ENCODE data around the gene JOSD2. TPM values are rescaled to one million over a fixed set of nuclear protein-coding genes. Genes with fewer than 3 reads are reported as not detected.
"Not testable (repeated sequence)": the region's sequence is repeated elsewhere in the genome, so short reads cannot be mapped to it uniquely, and the experiment has no call there.

The JOSD2 gene
- total RNA-seq, 2 experiments from 2014 or later, result 17.2 to 17.9 TPM

DNA sequence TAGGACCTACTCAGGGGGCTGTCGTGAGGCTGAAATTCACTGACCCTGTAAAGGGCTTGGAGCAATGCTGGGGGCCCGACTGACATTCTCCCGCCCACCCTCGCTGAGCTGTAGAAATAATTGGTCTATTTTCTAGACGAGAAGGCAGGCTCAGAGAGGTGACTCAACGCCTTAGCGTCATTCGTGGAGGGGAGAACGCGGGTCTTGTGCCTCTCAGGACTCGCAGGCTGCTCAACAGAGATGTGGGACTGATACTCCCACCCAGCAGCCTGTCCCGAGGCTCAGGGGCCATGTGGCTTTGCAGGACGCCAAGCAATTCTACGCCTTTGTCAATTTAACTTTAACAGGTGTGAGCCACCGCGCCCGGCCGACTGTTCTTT lies 26.3 kb upstream of the JOSD2 start:
- DNase-seq, result no peak
- no peak overlapping the region for H3K27ac Mint-ChIP-seq
- intact Hi-C loops (cut with micrococcal nuclease), result loop anchor here (1.0 kb wide), 3 partner anchors 19 to 385 kb away; no protein-coding TSS in a partner anchor
- peaks cover 5% of the 10 kb centered on the region for H3K4me1 Mint-ChIP-seq (ENCODE audit: low read depth)
- CTCF ChIA-PET, result interaction anchor here (0.6 to 5.0 kb wide), 11 partner anchors 12 to 403 kb away, joined by 3 to 44 read pairs (median 4); no protein-coding TSS in a partner anchor
- H3K27me3 Mint-ChIP-seq (ENCODE audit: low read depth), result peaks cover 19% of the 10 kb centered on the region
- peaks cover 11% of the 10 kb centered on the region for H3K9me3 Mint-ChIP-seq
- no peak overlapping the region for H3K4me3 Mint-ChIP-seq
- H3K36me3 Mint-ChIP-seq (ENCODE audit: low read depth), result peaks cover 2% of the 10 kb centered on the region

DNA sequence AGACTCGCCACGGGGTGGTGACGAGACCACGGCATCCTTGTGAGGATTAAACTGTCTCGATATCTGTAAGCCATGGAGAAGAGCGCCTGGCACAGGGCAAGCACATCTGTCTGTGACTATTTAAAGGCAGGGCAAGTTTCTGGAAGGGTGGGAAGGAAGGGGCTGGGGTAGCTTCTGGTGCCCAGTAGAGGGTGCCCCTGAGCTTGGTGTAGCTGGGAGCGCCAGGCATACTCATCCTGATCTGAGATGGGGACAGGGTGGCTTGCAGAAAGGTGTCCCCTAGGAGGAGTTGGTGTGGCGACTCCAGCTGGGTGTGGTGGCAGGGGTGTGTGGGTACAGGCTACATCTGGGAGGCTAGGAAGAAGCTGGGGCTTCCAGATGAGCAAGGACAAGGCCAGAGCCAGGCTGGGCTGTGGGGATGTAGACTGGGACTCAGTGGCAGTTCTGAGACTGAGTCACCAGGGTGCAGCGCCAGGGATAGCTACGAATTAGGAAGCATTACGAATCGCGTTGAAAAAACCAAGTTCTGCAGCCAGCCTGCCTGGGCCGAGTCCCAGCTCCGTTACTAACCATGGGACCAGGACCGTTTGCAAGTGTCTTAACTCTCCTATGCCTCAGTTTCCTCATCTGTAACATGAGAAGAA lies 25.8 kb upstream of the JOSD2 start:
- Mint-ChIP-seq H3K27me3 (ENCODE audit: low read depth) (peaks cover 21% of the 10 kb centered on the region), H3K27ac (no peak overlapping the region), H3K4me3 (no peak overlapping the region), H3K36me3 (ENCODE audit: low read depth) (peaks cover 2% of the 10 kb centered on the region), H3K4me1 (ENCODE audit: low read depth) (peaks cover 5% of the 10 kb centered on the region), H3K9me3 (peaks cover 11% of the 10 kb centered on the region)
- CTCF ChIA-PET, result interaction anchor here (0.6 to 5.0 kb wide), 6 partner anchors 20 to 404 kb away, joined by 3 to 44 read pairs (median 4); no protein-coding TSS in a partner anchor
- intact Hi-C loops (cut with micrococcal nuclease), result loop anchor here (1.0 kb wide), 3 partner anchors 20 to 386 kb away; no protein-coding TSS in a partner anchor
- no peak for DNase-seq

DNA sequence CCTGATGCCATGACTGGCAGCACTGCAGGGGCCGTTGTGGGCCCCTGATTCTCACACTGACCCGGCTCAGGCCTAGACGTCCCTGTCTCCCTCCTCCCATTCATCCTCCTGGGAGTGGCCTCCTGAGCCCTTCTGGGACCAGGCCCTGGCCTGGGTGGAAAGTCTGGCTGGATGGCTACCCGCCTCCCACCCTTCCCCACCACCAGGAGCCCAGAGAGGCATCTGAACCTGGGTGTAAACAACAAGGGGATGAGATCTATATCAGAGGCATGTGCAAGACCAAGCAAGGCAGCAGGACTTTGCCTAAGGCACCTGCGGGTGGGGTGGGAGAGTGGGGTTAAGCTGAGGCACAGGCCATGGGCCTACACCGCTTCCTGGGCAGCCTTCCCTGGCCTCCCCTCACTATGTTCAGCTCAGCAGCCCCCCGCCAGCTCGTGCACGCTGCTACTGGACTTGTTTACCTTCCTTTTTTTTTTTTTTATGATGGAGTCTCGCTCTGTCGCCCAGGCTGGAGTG lies 24.7 kb upstream of the JOSD2 start:
- H3K27ac Mint-ChIP-seq, result no peak overlapping the region
- H3K27me3 Mint-ChIP-seq (ENCODE audit: low read depth), result peaks cover 23% of the 10 kb centered on the region
- intact Hi-C loops (cut with micrococcal nuclease), result no loop called here
- peaks cover 2% of the 10 kb centered on the region for H3K36me3 Mint-ChIP-seq (ENCODE audit: low read depth)
- peaks cover 5% of the 10 kb centered on the region for H3K4me1 Mint-ChIP-seq (ENCODE audit: low read depth)
- CTCF ChIA-PET, result no interaction called here
- no peak overlapping the region for H3K4me3 Mint-ChIP-seq
- DNase-seq, result no peak
- H3K9me3 Mint-ChIP-seq, result peaks cover 11% of the 10 kb centered on the region

DNA sequence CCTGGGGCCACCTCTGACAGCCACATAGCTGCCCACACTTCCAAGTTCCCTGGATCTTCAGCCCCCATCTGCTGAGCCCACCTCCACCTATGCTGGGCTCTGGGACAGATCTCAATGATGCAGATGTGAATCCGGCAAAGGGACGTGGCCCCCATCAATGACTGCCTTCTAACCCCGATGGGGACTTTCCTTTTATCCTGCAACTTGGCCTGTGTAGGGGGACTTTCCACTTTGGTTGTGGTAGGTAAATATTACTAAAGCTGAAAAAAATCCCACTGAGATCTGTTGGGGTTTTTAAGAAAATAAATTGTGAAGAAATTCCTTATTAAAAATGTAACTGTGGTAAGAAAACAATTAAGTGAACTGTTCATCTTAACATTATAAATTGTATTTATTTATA lies 23.5 kb upstream of the JOSD2 start:
- H3K9me3 Mint-ChIP-seq, result peaks cover 11% of the 10 kb centered on the region
- peaks cover 2% of the 10 kb centered on the region for H3K36me3 Mint-ChIP-seq (ENCODE audit: low read depth)
- CTCF ChIA-PET, result interaction anchor here (0.6 kb wide), 1 partner anchor 47 kb away, joined by 3 read pairs; no protein-coding TSS in a partner anchor
- intact Hi-C loops (cut with micrococcal nuclease), result no loop called here
- DNase-seq, result no peak
- H3K4me1 Mint-ChIP-seq (ENCODE audit: low read depth), result peaks cover 5% of the 10 kb centered on the region
- no peak overlapping the region for H3K27ac Mint-ChIP-seq
- peaks cover 28% of the 10 kb centered on the region for H3K27me3 Mint-ChIP-seq (ENCODE audit: low read depth)
- H3K4me3 Mint-ChIP-seq, result no peak overlapping the region

DNA sequence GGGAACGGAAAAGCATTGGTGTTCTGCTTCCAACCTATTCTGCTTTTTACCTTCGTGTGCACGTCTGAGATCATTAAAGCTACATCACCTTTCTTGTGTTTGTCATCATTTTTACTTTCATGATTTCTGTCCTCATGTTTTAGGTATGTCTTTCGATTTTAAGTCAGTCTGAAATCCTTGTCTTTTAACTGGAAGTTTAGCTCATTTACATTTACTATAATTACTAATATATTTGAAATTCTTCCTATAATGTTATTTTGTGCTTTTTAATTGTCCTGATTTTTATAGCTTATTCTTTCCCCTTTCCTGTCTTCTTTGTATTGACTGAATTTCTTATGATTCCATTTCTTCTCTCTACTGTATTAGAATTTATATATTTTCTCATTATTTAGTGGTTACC lies 22.0 kb upstream of the JOSD2 start:
- intact Hi-C loops (cut with micrococcal nuclease), result no loop called here
- DNase-seq, result no peak
- H3K4me3 Mint-ChIP-seq, result no peak overlapping the region
- peaks cover 11% of the 10 kb centered on the region for H3K9me3 Mint-ChIP-seq
- peaks cover 5% of the 10 kb centered on the region for H3K4me1 Mint-ChIP-seq (ENCODE audit: low read depth)
- H3K36me3 Mint-ChIP-seq (ENCODE audit: low read depth), result peaks cover 2% of the 10 kb centered on the region
- H3K27me3 Mint-ChIP-seq (ENCODE audit: low read depth), result peaks cover 29% of the 10 kb centered on the region
- CTCF ChIA-PET, result interaction anchor here (0.6 to 1.2 kb wide), 2 partner anchors 21 to 389 kb away, joined by 3 to 4 read pairs; no protein-coding TSS in a partner anchor
- no peak overlapping the region for H3K27ac Mint-ChIP-seq

DNA sequence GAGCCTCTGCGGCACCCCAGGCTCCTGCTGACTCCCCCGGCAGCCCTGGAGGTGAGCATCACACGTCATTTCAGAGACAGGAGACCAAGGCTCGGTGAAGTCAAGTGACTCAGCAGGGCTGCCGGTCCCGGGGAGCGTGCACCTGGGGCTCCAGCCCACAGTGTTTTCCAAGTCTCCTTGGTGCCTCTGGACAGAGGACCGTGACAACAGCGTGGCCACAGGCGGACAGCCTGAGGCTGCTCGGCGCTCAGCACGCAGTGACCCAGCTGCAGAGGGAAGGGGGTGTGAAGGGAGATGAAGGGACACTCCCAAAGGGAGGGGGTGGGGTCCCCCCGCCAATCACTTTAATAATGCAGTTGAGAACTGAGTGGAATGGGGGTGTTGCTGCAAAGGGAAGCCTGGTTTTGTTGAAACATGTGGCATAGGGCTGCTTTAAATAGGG lies 20.2 kb upstream of the JOSD2 start:
- Mint-ChIP-seq H3K4me1 (ENCODE audit: low read depth) (no peaks in the 10 kb centered on the region), H3K27me3 (ENCODE audit: low read depth) (peaks cover 24% of the 10 kb centered on the region), H3K36me3 (ENCODE audit: low read depth) (peaks cover 2% of the 10 kb centered on the region), H3K9me3 (peaks cover 11% of the 10 kb centered on the region), H3K27ac (no peak overlapping the region), H3K4me3 (no peak overlapping the region)
- CTCF ChIA-PET, result no interaction called here
- no peak for DNase-seq
- intact Hi-C loops (cut with micrococcal nuclease), result no loop called here

DNA sequence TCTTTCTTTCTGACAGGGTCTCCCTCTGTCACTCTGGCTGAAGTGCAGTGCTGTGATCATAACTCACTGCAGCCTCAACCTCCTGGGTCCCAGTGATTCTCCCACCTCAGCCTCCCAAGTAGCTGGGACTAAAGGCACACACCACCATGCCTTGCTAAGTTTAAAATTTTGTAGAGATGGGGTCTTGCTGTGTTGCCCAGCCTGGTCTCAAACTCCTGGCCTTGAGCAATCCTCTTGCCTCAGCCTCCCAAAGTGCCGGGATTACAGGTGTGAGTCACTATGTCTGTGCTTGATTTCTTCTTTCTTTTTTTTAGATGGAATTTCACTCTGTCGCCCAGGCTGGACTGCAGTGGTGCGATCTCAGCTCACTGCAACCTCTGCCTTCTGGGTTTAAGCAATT lies 17.1 kb upstream of the JOSD2 start:
- H3K4me3 Mint-ChIP-seq; H3K27ac Mint-ChIP-seq; H3K4me1 Mint-ChIP-seq (ENCODE audit: low read depth); H3K36me3 Mint-ChIP-seq (ENCODE audit: low read depth); DNase-seq; CTCF ChIA-PET; intact Hi-C loops (cut with micrococcal nuclease); H3K9me3 Mint-ChIP-seq: not testable (repeated sequence)
- H3K27me3 Mint-ChIP-seq (ENCODE audit: low read depth), result peaks cover 20% of the 10 kb centered on the region

DNA sequence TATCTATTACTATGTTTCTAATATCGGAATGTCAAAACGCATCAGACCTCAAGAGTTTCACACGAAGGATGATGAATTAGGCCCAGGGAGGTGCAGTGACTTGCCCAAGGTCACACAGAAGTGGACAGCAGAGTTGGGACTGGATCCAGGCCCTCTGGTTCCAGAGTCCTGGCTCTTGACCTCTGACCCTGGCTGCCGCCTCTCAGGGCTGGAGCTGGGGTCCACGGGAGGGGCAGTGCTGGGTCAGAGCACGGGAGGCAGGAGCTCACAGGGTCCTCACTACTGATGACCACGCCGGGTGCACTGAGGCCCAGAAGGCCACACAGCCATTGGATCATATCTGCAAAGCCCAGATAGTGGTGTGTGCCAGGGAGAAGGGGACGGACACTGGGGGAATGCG lies 11.9 kb upstream of the JOSD2 start:
- Mint-ChIP-seq H3K27me3 (ENCODE audit: low read depth) (peaks cover 13% of the 10 kb centered on the region), H3K27ac (no peak overlapping the region), H3K4me1 (ENCODE audit: low read depth) (no peaks in the 10 kb centered on the region), H3K9me3 (no peaks in the 10 kb centered on the region), H3K4me3 (no peak overlapping the region), H3K36me3 (ENCODE audit: low read depth) (no peaks in the 10 kb centered on the region)
- intact Hi-C loops (cut with micrococcal nuclease), result no loop called here
- no peak for DNase-seq
- CTCF ChIA-PET, result interaction anchor here (0.7 kb wide), 1 partner anchor 33 kb away, joined by 3 read pairs; no protein-coding TSS in a partner anchor

DNA sequence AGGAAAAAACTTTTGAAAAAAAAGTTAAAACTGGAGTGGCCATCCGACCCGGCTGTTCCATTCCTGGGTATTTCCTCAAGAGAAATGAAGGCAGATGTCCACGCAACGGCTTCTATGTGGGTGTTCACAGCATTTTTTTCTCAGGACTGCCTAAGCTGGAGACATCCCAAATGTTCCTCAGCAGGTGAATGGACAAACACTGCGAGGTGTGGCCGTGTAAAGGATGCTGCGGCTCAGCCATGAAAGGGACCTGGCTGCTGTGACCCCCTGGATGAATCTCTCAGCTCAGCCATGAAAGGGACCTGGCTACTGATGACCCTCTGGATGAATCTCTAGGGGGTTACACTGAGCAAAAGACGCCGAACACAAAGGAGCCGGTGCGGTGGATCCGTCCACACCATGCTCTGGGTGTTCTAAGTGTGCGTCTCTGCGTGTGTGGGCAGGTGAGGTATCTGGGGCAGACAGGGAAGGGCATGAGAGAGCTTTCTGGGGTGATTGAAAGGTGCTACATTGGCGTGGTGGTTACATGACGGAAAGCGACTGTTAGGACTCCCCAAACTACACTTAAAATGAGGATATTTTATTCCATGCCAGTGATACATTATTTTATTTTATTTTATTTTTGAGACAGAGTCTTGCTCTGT lies 10.0 kb upstream of the JOSD2 start:
- Mint-ChIP-seq H3K27me3 (ENCODE audit: low read depth) (peaks cover 13% of the 10 kb centered on the region), H3K36me3 (ENCODE audit: low read depth) (no peaks in the 10 kb centered on the region), H3K4me3 (no peak overlapping the region), H3K9me3 (no peaks in the 10 kb centered on the region), H3K4me1 (ENCODE audit: low read depth) (no peaks in the 10 kb centered on the region), H3K27ac (no peak overlapping the region)
- intact Hi-C loops (cut with micrococcal nuclease), result no loop called here
- CTCF ChIA-PET, result no interaction called here
- no peak for DNase-seq

DNA sequence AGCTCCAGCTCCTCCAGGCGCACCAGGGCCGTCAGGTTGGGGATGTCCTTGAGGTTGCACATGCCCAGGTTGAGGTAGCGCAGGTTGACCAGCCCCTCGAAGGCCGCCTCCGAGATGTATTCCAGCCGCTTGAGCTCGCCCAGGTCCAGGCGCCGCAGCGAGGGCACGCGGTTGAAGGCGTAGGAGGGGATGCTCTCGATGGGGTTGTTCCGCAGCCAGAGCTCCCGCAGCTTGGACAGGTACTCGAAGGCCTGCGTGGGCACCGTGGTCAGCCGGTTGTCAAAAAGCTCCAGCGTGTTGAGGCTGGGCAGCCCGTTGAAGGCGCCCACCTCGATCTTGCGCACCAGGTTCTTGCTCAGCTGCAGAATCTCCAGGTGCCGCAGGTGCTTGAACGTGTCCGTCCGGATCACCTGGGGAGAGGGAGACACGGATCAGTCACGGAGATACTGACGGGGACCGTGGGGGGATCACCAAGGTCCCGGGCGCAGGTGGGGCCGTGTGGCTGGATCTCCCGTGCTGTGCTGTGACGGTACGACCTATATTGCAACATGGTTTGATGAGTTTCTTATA lies 8.1 kb upstream of the JOSD2 start:
- intact Hi-C loops (cut with micrococcal nuclease), result loop anchor here (10.0 kb wide), 1 partner anchor 1186 kb away; no protein-coding TSS in a partner anchor
- Mint-ChIP-seq H3K4me3 (no peak overlapping the region), H3K27me3 (ENCODE audit: low read depth) (peaks cover 24% of the 10 kb centered on the region), H3K36me3 (ENCODE audit: low read depth) (no peaks in the 10 kb centered on the region), H3K9me3 (no peaks in the 10 kb centered on the region), H3K27ac (no peak overlapping the region), H3K4me1 (ENCODE audit: low read depth) (peaks cover 3% of the 10 kb centered on the region)
- no peak for DNase-seq
- CTCF ChIA-PET, result no interaction called here

DNA sequence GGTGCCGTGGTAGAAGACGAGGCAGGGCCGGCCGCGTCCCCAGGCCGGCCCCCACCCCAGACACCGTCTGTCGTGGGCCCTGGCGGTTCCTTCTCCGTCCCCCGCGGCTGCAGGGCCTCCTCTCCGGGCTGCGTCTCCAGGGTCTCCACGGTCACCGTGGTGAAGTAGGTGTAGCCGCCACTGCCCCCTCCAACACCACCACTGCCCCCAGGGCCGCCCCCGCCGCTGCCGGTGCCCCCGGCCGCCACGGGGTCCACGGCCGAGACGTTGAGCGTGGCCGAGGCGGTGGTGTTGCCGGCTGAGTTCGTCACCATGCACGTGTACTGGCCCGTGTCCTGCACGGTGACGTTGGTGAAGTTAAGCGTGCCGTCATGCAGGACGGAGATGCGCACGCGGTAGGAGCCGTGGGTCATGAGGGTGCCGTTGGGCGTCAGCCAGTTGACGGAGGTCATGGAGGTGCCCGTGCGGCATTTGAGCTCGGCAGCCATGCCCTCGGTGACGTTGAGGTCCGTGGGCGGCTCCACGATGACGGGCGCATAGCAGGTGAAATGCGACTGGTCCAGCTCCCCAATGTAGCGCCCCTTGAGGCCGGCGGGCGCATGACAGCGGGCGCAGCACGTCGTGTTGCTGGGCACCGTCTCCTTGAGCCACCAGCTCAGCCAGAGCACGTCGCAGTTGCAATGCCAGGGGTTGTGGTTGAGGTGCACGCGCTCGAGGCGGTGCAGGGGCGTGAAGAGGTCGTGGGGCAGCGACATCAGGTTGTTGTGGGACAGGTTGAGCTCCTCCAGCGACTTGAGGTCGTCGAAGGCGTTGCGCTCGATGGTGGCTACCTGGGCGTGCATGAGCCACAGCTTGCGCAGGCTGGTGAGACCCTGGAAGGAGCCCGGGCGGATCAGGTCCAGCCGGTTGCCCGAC lies 7.4 kb upstream of the JOSD2 start:
- CTCF ChIA-PET, result no interaction called here
- Mint-ChIP-seq H3K4me1 (ENCODE audit: low read depth) (peaks cover 3% of the 10 kb centered on the region), H3K27me3 (ENCODE audit: low read depth) (peaks cover 27% of the 10 kb centered on the region), H3K9me3 (no peaks in the 10 kb centered on the region), H3K27ac (no peak overlapping the region), H3K4me3 (no peak overlapping the region), H3K36me3 (ENCODE audit: low read depth) (no peaks in the 10 kb centered on the region)
- no peak for DNase-seq
- intact Hi-C loops (cut with micrococcal nuclease), result loop anchor here (10.0 kb wide), 1 partner anchor 1186 kb away; no protein-coding TSS in a partner anchor

DNA sequence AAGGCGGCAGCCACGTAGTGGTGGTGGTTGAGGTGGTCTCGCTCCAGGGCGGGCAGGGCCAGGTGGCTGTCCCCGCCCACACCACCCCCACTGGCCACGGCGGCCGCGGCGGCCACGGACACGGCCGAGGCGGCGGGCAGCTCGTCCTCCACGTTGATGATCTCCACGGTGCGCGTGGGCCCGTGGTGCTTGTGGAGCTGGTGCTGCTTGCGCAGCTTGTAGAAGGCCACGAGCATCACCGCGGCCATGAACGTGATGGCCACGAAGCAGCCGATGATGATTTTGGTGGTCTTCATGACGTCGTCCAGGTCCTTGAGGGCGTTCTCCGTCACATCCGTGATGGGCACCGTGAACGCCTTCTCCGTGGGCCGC lies 6.7 kb upstream of the JOSD2 start:
- no peaks in the 10 kb centered on the region for H3K9me3 Mint-ChIP-seq
- CTCF ChIA-PET, result no interaction called here
- H3K27me3 Mint-ChIP-seq (ENCODE audit: low read depth), result peaks cover 31% of the 10 kb centered on the region
- H3K36me3 Mint-ChIP-seq (ENCODE audit: low read depth), result no peaks in the 10 kb centered on the region
- H3K4me1 Mint-ChIP-seq (ENCODE audit: low read depth), result peaks cover 3% of the 10 kb centered on the region
- H3K4me3 Mint-ChIP-seq, result no peak overlapping the region
- H3K27ac Mint-ChIP-seq, result no peak overlapping the region
- no peak for DNase-seq
- intact Hi-C loops (cut with micrococcal nuclease), result loop anchor here (10.0 kb wide), 1 partner anchor 1187 kb away; no protein-coding TSS in a partner anchor

Measured in activated naive CD4-positive, alpha-beta T cell treated with anti-CD3 and anti-CD28 coated beads for 36 hours (primary cell).